Fibroblast of skin of right biceps (primary cell): ENCODE measurements around the gene TMEM255B.
A peak's percentile ranks its signal among the peaks of the same experiment; 100 is the strongest.
"Not testable (repeated sequence)": the region's sequence is repeated elsewhere in the genome, so short reads cannot be mapped to it uniquely, and the experiment has no call there.

ENCODE experiments used
- DNase-seq: peaks from one replicate; pipeline ENCODE4 v3.0.0-alpha.2; 2013

Gene TMEM255B

GRCh38 chr13:113735194-113735593, 23.8 kb upstream of the TMEM255B start:
- no peak for DNase-seq

- DNase-seq, result no peak
Observed at GRCh38 chr13:113735750-113736149, 23.3 kb upstream of the TMEM255B start.

GRCh38 chr13:113736258-113736731, 22.7 kb upstream of the TMEM255B start:
- no peak for DNase-seq

- no peak for DNase-seq
Observed at GRCh38 chr13:113737803-113738202, 21.2 kb upstream of the TMEM255B start.

- no peak for DNase-seq
Observed at GRCh38 chr13:113739527-113740285, 19.3 kb upstream of the TMEM255B start.

GRCh38 chr13:113740286-113740556, 18.8 kb upstream of the TMEM255B start:
- no peak for DNase-seq

- no peak for DNase-seq
Observed at GRCh38 chr13:113740661-113741060, 18.4 kb upstream of the TMEM255B start.

- no peak for DNase-seq
Observed at GRCh38 chr13:113741191-113741668, 17.8 kb upstream of the TMEM255B start.

GRCh38 chr13:113742000-113742441, 17.0 kb upstream of the TMEM255B start:
- DNase-seq, result peak; percentile 28

- DNase-seq, result no peak
Observed at GRCh38 chr13:113742445-113743120, 16.4 kb upstream of the TMEM255B start.

GRCh38 chr13:113743366-113744195, 15.4 kb upstream of the TMEM255B start:
- DNase-seq, result no peak

- no peak for DNase-seq
Observed at GRCh38 chr13:113744197-113745000, 14.6 kb upstream of the TMEM255B start.

- DNase-seq, result no peak
Observed at GRCh38 chr13:113745059-113745458, 14.0 kb upstream of the TMEM255B start.

- DNase-seq, result not testable (repeated sequence)
Observed at GRCh38 chr13:113745500-113746142, 13.4 kb upstream of the TMEM255B start.

- DNase-seq, result no peak
Observed at GRCh38 chr13:113746143-113746525, 12.9 kb upstream of the TMEM255B start.

- DNase-seq, result no peak
Observed at GRCh38 chr13:113746671-113747070, 12.4 kb upstream of the TMEM255B start.

- no peak for DNase-seq
Observed at GRCh38 chr13:113747291-113747833, 11.7 kb upstream of the TMEM255B start.

- no peak for DNase-seq
Observed at GRCh38 chr13:113748101-113748861, 10.7 kb upstream of the TMEM255B start.

GRCh38 chr13:113748862-113749451, 10.1 kb upstream of the TMEM255B start:
- no peak for DNase-seq

GRCh38 chr13:113749507-113749906, 9.5 kb upstream of the TMEM255B start:
- DNase-seq, result no peak

GRCh38 chr13:113749967-113750366, 9.1 kb upstream of the TMEM255B start:
- DNase-seq, result no peak
